ENCODE measurements around the gene ANKRD39. TPM values are rescaled to one million over a fixed set of nuclear protein-coding genes. Genes with fewer than 3 reads are reported as not detected.

The ANKRD39 gene
- total and polyA plus RNA-seq, 9 of the 15 experiments (the other 6 are each of a cell fraction or from before 2014, with no cell fraction given) = 8.2 to 33.1 (median 23.8) TPM

GRCh38 chr2:96891591-96892333 lies 33.9 kb upstream of the ANKRD39 start (continued):
- TF ChIP-seq RERE (CRISPR knock-in tag; IDR thresholded peaks at IDR 0.05; ENCODE audit: borderline replicate concordance) = 0 out of 2 replicates have a peak, but pooled peaks have one; percentile 20
- peak in 1 of 2 experiments; percentile 35 for TF ChIP-seq E2F6 (IDR thresholded peaks at IDR 0.05; ENCODE audit: borderline replicate concordance in 1 of 2, extremely low read depth in 1 of 2, insufficient read depth in 1 of 2, insufficient read length in 1 of 2, low read depth in 1 of 2, low read length in 1 of 2, poor library complexity in 1 of 2, severe bottlenecking in 1 of 2)
- TF ChIP-seq, protein P1, sequence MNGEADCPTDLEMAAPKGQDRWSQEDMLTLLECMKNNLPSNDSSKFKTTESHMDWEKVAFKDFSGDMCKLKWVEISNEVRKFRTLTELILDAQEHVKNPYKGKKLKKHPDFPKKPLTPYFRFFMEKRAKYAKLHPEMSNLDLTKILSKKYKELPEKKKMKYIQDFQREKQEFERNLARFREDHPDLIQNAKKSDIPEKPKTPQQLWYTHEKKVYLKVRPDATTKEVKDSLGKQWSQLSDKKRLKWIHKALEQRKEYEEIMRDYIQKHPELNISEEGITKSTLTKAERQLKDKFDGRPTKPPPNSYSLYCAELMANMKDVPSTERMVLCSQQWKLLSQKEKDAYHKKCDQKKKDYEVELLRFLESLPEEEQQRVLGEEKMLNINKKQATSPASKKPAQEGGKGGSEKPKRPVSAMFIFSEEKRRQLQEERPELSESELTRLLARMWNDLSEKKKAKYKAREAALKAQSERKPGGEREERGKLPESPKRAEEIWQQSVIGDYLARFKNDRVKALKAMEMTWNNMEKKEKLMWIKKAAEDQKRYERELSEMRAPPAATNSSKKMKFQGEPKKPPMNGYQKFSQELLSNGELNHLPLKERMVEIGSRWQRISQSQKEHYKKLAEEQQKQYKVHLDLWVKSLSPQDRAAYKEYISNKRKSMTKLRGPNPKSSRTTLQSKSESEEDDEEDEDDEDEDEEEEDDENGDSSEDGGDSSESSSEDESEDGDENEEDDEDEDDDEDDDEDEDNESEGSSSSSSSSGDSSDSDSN (IDR thresholded peaks at IDR 0.05; ENCODE audit: borderline replicate concordance in 1 of 2, low read depth in 2 of 2, low read length in 2 of 2) = 0 out of 4 replicates have a peak, but pooled peaks of 1 of the 2 experiments have one; percentile 71
- TF ChIP-seq WHSC1 (IDR thresholded peaks at IDR 0.05; ENCODE audit: low read length) = no peak
- TF ChIP-seq NR2C2 (CRISPR knock-in tag; IDR thresholded peaks at IDR 0.05) = no peak
- peak; percentile 14; the same call in 1 of the 2 replicates for TF ChIP-seq NR2C2 (tag; IDR thresholded peaks at IDR 0.05)
- TF ChIP-seq KDM5B (IDR thresholded peaks at IDR 0.05; ENCODE audit: insufficient replicate concordance, low read depth, low read length) = peak; percentile 4
- 0 out of 2 replicates have a peak, but pooled peaks have one; percentile 51 for TF ChIP-seq THRB (CRISPR knock-in tag; conservative IDR thresholded peaks at IDR 0.05)
- peak; percentile 73 for TF ChIP-seq ZNF592 (IDR thresholded peaks at IDR 0.05)

Data from K562 (cell line).